ENCODE data around the gene PDZRN4.

Gene PDZRN4

DNA sequence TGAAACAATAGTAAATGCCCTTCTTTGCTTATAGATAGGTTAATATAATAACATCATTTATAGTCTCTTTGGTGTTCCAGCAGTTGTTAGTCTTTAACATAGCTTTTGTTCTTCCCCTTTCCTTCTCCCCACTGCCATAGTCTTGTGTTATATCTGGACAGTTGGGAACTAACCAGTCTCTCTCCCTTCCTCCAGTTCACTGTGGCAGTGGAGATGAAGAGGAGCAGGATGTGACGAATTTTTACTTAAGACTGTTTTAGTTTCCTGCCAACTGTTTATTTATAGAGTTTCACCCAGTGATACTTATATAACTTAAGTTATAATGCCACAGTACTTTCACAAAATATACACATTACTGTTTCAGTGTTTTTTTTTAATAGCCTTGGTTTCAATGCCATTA, 277.4 kb downstream of the PDZRN4 start:
- DNase-seq = no peak

DNA sequence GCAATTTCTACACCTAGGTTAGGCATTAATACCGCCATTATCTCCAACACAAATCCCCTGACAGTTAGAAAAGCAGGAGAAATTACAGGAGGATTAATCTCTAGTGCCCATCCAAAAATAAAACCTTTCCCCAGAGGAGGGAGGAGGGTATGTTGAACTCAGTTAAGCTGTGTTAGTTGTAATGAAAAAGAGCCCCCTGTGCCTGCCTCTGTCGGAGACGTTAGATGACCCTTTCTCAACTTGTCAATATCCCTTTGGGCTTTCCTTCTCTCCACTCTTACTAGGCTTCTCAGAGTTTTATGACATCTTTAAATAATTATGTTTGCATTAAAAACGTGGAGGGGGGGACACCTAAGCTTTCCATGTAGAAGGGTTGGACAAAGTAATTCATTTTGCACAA, 278.2 kb downstream of the PDZRN4 start:
- no peak for DNase-seq

DNA sequence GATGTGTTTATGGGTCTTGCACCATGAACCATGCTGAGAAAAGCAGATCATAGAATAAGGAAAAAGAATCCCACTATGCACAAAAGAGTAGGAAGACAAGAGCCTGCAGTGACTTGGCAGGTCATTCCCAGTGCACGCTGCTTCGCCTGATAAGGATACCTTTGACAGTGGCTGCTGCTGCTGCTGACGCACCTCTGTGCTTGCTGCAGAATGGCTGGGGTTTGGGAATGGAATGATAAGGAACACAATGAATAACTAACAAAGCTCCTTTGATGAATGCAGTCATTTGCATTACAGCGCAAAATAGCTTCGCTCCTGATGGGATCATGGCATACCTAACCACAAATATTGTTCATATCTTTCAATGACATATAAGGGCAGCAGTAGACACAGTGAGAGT, 278.7 kb downstream of the PDZRN4 start:
- DNase-seq = no peak

DNA sequence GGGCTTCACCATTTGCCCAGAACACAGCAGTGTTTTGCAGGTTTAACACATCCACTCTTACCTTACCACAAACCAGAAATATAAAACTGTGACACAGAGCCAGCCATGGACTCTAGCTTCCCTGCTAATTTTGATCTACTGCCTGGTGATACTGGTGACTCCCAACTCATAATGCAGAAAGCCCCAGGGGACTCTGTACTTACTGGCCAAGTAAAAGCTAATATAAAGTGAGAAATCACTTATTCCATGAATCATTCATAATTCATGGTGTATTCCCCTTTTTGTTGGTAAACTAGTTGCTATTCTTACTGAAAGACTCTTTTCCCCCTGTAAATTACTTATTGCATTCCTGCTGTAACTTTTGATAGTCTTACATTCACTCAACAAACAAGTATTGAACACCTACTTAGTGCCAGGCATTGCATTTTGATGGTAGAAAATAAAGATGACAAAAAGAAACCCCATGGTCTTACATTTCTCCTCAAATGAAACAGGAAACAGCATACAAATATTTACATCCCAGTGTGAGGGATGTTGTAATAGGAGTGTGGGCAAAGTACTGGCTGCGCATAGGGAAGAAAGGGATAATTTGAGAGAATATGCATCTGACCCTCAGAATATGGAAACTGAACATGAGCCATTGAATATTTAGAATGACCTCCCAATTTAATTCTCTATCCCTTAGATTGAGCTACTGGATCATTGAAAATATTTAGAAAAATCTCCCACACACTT, 279.6 kb downstream of the PDZRN4 start:
- no peak for DNase-seq

DNA sequence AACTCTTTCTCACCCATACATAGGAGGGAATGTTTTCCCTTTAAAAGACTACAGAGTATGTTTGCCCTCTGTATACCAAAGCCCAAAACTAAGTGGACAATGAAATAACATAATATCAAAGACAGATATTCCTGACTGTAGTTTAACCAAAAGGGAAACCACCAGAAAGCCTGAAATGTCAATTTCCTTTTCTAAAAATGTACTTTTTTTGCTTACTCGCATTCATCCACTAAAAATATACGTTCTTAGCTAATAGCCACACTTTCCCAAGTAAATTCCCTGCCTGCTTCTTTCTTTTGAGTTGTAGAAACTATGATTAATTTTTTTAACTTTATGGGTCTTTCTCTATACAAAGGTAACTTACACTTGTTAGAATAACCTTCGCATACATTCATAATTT, 280.2 kb downstream of the PDZRN4 start:
- DNase-seq = no peak

DNA sequence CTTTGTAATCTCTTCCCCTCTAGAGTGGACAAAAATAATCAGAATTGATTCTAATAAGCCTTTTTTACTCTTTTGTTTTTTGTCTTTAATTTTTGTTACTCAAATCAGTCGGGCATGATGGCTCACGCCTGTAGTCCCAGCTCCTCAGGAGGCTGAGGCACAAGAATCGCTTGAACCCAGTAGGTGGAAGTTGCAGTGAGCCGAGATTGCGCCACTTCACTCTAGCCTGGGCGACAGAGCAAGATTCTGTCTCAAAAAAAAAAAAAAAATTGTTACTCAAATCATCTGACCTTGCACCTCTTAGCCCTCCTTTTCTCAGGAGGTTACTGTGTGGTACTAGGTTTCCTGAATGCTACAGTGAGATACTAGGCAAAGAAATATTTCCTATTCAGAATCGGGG, 280.6 kb downstream of the PDZRN4 start:
- no peak for DNase-seq

DNA sequence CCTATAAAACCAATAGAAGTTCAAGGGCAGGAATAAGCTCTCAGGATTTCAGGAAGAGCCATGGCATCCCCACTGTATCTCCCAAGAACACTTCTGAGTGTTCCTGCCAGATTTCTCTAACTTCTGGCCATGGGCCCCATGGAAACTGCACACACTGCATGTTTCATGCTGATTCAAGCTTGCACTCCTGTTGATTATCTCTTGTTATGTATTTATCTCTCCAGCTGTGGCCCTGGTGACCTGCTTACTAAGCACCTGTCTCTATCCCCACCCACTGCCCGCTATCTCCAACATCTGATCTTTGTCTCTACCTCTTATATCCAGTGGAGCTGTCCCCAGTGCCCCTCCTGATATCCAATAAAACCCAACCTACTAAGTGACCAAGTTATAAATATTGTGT, 285.3 kb downstream of the PDZRN4 start:
- no peak for DNase-seq

DNA sequence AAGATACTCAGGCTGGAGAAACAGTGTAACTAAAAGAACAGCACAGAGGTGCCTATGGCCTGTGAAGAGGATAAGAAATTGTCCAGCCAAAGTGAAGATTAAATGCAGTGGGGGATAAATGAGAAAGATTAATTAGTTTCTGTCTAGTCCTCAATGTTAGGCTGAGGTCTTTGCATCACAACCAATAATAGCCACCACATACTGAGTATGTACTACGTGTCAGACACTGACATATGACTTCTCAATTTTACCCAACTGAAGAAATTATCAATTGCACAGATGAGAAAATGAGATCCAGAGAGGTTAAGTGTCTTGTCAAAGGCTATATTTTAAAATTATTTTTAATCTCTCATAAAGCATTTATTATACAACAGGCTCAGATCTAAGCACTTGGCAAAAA, 285.9 kb downstream of the PDZRN4 start:
- DNase-seq = no peak

DNA sequence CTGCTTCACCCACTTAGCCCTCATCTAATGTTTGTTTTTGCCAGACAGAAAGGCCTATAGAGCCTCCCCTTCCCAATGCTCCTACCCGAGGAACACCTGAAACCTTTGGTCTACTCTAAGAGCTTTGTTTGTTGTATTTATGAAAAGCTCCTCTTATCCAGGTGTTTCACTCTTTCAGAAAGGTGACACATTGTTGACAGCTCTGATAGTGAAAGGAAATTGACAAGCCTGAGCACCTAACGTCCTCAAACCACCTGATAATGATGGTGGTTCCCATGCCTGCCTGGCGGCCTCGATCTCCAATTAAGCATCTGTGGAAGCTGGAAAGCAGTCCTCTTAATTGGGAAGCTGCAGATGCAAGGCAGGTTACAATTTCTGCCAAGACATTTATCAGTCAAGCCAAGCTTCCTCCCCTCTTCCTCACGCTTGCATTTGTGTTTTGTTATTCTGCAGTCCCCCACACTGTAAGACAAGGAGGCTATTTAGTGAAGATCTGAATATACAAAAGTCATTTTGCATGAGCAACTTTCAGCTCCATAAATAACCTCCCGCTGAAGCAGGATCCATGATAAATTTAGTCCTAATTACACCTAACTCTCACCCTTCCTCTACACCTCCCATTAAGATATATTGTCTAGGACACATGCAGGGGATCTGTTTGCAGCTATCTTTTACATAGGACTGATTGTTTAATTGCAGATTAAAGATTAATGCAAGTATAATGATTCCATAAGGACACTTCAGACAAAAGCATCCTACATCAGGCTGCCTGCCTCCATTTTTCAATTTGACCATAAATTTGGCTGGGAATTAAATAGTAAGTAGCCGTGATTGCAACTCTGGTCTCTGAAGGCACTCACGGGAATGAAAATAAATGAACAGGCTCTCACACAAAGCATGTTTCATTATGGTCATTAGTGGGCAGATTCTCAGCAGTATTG, 288.6 kb downstream of the PDZRN4 start:
- DNase-seq = peak; percentile 92

DNA sequence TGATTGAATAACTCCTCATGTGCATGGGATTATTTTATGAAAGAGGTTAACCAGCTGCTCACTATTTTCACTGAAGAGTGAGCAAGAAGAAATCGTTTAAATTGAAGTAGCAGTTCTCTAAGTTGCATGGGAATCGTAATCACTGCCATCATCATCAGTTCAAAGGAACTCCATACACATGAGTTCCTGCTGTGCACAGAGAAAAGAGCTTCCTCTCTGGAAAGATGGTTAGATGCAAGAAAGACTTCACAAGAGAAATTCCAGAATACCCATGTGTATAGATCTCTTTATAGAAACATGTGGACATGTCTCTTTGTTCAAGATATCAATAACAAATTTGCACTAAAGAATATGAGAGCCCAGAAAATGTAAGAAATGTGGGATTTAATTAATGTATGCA, 291.3 kb downstream of the PDZRN4 start:
- no peak for DNase-seq

DNA sequence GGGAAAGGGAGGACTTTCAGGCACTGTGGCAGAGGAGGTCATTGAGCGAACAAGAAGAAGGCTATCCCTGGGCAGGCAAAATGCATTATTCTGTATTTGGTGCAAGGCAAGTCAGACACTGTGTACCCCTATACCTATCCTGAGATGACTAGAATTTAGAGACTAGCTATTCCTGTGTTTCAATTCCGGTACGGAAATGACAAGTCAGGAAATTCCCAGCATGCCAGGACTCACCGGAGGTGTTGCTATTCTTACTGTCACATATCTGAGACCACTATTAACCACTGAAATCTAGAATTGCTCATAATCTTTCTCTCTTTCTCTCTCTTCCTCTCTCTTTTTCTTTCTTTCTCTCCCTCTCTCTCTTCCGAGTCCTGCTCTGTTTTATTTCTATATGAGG, 297.1 kb downstream of the PDZRN4 start:
- no peak for DNase-seq

DNA sequence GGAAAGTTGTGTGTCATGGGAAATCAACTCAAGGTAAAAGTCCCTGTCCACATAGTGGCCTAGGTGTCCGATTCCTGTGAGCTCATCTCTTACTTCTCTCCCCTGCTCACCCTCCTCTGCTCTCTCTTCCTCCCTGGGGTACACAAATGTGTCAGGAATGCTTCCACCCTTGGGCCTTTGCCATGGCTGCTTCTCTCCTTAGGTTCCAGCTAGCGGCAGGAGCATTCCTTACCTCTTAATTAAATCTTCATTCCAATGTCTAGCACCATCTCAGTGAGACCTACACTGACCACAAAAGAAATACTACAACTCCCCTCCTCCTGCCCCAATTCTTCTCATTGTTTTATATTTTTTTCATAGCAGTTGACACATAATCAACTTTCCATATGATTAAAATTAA, 298.6 kb downstream of the PDZRN4 start:
- no peak for DNase-seq

DNA sequence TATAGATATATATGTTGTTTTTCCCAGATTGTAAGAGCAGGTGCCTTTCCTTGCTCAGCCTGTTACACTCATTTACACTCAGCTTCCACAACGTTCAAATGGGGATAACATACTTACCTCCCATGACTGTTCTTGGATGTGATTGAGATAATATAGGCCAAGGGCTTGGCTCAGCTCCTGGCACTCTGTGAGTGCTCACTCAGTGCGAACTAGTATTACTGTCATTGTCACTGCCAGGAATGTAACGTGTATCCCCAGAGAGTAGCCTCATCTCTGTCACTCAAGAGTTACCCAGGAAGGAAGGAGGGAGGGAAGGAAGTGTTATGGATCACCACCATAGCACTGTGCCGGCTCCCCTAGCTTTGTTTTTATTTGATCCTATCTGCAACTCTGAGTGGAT, 307.9 kb downstream of the PDZRN4 start:
- no peak for DNase-seq

DNA sequence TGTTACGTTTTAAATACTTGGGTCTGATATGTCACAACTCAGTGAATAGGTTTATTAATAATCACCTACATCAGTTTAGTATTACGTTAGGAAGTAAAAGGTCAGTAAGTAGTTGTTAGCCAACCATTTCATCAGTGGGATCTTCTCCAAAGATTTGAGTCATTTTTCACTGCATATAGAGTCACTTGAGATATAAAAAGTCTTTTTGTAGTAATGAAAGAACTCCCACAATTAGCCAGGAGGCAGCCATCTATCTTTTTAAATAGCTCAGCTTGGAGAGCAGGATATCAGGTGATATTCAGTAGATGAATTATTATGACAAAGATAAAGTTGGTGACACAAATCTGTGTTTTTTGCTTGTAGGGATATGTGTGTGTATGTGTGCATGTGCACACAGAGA, 309.3 kb downstream of the PDZRN4 start:
- DNase-seq = no peak

DNA sequence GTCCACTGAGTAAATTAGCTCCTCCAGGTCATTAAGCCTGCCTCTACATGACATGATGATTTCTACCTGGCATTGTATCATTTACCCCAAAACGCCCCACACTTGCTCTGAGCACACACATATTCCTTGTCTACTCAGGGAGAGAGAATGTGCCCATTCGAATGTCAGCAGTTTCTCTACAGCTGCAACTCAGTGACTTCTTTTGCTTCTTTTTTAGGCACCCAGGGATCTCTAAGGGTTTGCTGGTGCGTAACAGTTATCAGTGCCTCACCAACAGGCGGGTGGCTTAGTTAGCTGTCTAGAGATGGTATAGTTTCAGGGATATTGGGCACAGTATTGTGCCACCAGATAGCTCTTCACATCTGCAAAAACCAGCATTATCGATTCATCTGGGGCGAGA, 316.9 kb downstream of the PDZRN4 start:
- DNase-seq = no peak

DNA sequence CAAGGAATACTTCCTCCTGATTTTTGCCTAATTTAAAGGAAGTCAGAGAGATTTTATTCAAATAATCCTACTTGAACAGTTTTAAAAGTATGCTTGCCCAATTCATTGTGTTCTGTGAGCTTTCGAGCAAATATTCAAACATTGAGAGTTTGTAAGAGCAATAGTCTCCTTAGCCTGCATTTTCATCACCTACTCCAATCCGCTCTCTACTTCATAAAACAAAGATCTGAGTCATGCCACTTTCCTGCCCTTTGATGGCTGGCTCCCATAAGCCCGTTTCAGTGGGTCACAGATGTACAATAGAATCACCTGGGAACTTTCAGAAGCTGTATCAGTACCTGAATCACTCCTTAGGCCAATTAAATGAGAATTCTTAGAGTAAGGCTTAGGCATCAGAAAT, 319.2 kb downstream of the PDZRN4 start:
- no peak for DNase-seq

DNA sequence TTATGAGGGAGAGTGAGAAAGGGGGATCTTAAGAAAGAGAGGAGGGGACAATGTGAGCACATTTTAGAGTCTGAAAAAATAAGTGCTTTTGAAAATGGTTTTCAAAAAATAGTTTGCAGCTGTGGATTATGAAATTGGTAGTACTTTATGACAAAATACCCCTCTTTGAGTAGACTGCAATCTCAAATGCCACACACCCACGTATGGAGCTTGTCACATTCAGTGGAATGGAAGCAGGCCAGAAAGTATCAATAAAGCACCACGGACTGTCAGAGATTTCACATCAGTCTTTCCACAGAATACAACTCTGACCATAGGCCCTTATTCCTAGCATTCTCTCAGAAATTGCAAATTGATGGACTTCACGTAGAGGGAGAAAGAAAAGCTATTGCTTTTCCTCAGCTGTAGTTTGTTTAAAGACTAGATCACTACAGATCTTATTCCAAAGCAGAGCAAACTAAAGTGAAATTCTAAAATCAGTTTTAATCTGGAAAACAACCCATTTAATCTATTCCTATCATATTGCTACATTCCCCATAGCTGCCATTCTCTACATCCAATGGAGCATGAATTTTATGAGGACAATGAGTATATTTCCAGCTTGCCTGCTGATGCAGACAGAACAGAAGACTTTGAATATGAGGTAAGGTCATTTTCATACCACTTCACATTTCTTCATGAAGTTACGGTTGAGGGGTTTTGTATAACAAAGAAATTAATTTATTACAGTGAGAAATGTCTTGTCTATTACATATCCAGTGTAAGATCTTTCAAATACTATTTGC, 321.3 kb downstream of the PDZRN4 start:
- DNase-seq = no peak

DNA sequence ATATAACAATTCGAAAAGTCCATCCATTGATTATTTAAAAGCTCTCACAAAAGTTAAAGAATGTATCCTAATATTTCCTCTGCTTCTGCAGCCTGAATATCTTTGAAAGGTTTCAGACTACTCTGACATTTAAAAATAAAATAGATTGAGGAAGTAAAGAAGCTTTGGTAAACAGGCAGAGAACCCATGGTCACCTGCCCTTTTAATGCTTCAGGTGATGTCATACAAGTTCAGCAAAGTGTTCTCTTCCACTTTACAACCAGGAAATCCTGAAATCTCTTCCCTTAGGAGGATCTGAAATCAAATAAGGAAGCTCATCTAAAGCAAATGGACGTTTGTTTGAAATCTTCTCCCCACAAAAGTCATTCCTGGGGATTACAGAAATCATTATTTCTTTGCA, 322.4 kb downstream of the PDZRN4 start:
- peak; percentile 78 for DNase-seq

DNA sequence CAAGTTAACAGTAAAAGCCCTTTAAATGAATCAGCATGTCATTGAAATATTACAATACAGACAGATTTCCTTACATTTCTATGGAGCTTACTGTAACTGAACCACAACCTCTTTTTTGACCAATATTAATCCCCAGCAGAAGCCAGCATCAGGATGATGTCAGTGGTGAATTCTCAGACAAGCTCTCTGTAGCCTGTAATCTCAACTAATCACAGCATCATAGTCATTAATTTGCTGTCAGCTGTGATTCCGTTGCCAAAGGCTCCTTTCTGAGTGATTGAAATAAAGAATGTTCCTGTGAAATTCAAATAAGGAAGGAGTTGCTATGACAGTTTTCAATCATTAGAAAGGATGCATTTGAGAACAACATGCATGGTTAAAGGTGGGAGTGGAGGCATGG, 323.1 kb downstream of the PDZRN4 start:
- DNase-seq = no peak

DNA sequence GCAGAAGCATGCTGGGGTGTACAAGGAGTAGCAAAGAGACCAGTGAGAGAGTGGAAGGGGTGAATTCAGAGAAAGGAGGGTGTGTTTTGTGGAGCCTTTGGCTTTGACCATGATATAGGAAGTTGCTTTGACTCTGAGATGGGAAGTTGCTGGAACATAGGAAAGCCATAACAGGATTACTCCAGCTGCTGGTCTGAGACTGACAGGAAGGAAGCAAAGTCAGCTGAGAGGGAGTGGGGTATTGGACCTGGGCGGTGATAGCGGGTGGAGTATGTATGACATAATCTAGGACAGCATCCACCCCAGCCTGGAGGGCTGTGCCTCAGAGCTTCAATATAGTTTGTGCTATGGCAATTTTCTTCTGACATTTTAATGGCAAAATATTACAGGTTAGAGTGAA, 324.4 kb downstream of the PDZRN4 start:
- no peak for DNase-seq

DNA sequence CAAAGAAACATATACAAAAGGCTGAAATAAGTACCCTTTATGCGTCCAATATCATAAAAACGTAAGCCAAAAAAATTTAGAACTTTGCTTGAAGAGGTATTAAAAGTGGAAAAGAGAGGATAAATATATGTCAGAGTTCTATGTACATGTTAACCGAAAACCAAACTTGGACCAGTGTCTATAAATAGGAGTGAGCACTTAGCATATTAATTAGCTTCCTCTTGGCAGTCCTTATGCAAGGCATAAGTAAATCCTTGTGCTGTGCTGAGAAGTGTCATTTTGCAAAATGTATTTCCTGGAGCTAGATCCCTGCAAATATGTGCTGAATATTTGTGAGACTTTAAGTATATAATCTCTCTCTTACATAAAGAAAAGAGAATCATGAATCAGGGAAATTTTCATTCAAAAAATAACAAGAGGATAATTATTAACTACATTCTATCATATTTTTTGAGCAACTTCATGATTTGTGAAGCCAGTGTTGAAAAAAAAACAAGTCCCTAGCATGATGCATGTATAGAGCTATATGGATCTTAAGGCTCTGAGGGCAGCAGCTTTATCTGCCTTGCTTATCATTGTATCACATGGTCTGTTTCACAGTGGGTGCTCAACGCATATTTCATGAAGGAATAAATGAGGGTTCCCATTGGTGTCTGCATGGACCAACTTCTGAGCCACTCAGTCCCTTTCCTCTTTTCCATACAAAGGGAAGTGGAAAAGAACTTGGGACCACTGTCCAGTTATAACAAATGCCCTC, 326.1 kb downstream of the PDZRN4 start:
- DNase-seq = peak; percentile 30

DNA sequence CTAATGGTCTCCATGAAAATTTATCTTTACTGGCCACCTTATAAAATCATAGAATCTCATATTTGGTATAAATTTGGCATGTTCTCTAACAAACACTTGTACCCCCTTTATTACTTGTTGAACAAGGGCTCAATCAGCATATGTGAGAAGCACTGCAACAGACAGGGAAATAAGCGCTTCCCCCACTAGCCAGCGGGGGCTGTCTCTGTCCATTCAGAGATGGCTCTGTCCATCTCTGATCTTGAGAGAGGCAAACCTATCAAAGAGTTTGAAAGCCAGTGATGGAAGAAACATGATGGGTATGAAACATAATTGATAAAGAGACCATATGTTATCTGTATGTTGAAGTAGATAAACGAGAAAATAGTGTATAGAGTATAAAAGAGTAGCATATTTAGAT, 326.8 kb downstream of the PDZRN4 start:
- no peak for DNase-seq

DNA sequence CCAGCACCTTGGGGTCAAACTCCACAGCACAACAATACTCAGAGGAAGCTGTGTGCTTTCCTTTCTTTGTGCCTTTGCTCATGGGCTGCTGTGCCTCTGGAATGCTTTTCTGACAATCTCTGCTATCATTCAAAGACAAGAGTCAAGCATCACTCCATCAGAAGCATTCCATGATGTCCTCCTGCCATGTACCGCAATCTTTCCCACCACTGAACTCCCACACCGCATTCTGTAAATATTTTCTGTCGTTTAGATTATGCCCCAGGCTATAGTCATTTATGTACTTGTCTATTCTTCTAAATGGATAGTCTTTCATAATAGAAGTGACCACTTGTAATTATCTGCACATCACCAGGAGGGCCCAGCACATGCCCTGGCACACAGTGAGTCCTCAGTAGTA, 327.8 kb downstream of the PDZRN4 start:
- no peak for DNase-seq
